GM12892 (cell line): Measurements from ENCODE around the gene UBLCP1.

Experiments used
- DNase-seq: peaks from one replicate; pipeline ENCODE4 v3.0.0; 2011; ENCODE audit not compliant: insufficient read length
- FAIRE-seq: peaks from 2 replicates; lab custom pipeline; 2011; peaks lifted over from hg19 to GRCh38; lab: Jason Lieb, UNC
- POLR2A ChIP-seq: IDR thresholded peaks from 2 replicates; pipeline ENCODE4 v1.6.1; 2011; ENCODE audit warnings: low read depth, low read length, control low read depth
- POLR2AphosphoS5 ChIP-seq: IDR thresholded peaks from 2 replicates; pipeline ENCODE4 v1.6.1; 2011; ENCODE audit warnings: low read depth, low read length, control low read depth
- TAF1 ChIP-seq: IDR thresholded peaks from 2 replicates; pipeline ENCODE4 v1.6.1; 2011; ENCODE audit warnings: low read depth, mild to moderate bottlenecking, control low read depth, low read length, borderline replicate concordance

The UBLCP1 gene

GRCh38 chr5:159319363-159319762 is 56.3 kb downstream of the UBLCP1 start:
- FAIRE-seq (no peak), DNase-seq (no peak)
- TF ChIP-seq POLR2AphosphoS5 (no peak), TAF1 (no peak), POLR2A (no peak)

- no peak for FAIRE-seq
- TF ChIP-seq POLR2AphosphoS5 = no peak
- no peak for TF ChIP-seq POLR2A
- TF ChIP-seq TAF1 = no peak
- no peak for DNase-seq
These were observed 56.7 kb downstream of the UBLCP1 start for GRCh38 chr5:159319832-159320231.

GRCh38 chr5:159322180-159322579 is 59.1 kb downstream of the UBLCP1 start:
- no peak for TF ChIP-seq POLR2A
- FAIRE-seq (no peak), DNase-seq (no peak)

GRCh38 chr5:159324102-159324755 is 61.1 kb downstream of the UBLCP1 start:
- no peak for FAIRE-seq
- no peak for TF ChIP-seq TAF1
- TF ChIP-seq POLR2AphosphoS5 = no peak
- TF ChIP-seq POLR2A = no peak
- no peak for DNase-seq

GRCh38 chr5:159324986-159325385 is 61.9 kb downstream of the UBLCP1 start:
- no peak for DNase-seq
- no peak for FAIRE-seq
- TF ChIP-seq POLR2AphosphoS5 (no peak), POLR2A (no peak), TAF1 (no peak)

- TF ChIP-seq POLR2AphosphoS5 (no peak), POLR2A (no peak), TAF1 (no peak)
- no peak for DNase-seq
- no peak for FAIRE-seq
These were observed 67.2 kb downstream of the UBLCP1 start, which contains the start of gene IL12B for GRCh38 chr5:159330131-159330800. Gene IL12B (minus strand): TSS chr5:159330487. CDS start chr5:159326782, 3,705 bp downstream.

- peak; percentile 58 for DNase-seq
- peak; percentile 85 for FAIRE-seq
- no peak for TF ChIP-seq POLR2AphosphoS5
- no peak for TF ChIP-seq TAF1
- no peak for TF ChIP-seq POLR2A
These were observed 68.2 kb downstream of the UBLCP1 start for GRCh38 chr5:159331093-159331973.

GRCh38 chr5:159332800-159333544 is 69.9 kb downstream of the UBLCP1 start:
- FAIRE-seq (peak; percentile 40), DNase-seq (no peak)

GRCh38 chr5:159333545-159333925 is 70.4 kb downstream of the UBLCP1 start:
- no peak for TF ChIP-seq POLR2AphosphoS5
- no peak for TF ChIP-seq POLR2A
- no peak for DNase-seq
- FAIRE-seq = no peak

More at GRCh38 chr5:159332800-159333544, 69.9 kb downstream of the UBLCP1 start:
- TF ChIP-seq POLR2AphosphoS5 = no peak
- no peak for TF ChIP-seq TAF1
- no peak for TF ChIP-seq POLR2A
